Loucy (cell line): ENCODE data around the gene PID1.

ENCODE experiments used
- EZH2phosphoT487 ChIP-seq: fragments of 200-600 bp; IDR thresholded peaks from 2 replicates; pipeline ENCODE4 v1.6.1; 2018; ENCODE audit warnings: antibody characterized with exemption, mild to moderate bottlenecking, moderate library complexity, borderline replicate concordance
- TF ChIP-seq, protein P1 (sequence below): fragments of 200-600 bp; sonication (generic); conservative IDR thresholded peaks from 2 replicates; pipeline ENCODE4 v1.5.1; 2014; ENCODE audit warnings: mild to moderate bottlenecking, antibody characterized with exemption, low read length

DNA sequence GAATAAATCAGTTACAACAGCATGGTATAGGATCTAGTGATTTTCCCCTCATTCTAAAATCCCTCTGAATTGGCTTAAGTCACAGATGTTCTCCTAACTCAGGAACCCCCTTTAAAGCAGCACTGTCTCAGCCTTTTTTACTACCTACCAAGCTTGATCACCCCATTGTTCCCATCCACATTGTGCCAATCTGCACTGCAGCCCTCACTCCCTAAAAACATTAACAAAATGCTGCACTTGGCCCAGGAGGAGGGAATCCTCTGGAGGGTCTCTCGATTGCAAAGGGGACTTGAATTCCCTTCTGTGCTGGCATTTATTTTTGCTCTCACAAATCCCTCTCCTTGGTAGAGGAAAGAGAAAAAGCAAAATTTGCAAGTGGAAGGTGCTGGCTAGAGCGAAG is 223.0 kb downstream of the PID1 start:
- TF ChIP-seq, protein P1, sequence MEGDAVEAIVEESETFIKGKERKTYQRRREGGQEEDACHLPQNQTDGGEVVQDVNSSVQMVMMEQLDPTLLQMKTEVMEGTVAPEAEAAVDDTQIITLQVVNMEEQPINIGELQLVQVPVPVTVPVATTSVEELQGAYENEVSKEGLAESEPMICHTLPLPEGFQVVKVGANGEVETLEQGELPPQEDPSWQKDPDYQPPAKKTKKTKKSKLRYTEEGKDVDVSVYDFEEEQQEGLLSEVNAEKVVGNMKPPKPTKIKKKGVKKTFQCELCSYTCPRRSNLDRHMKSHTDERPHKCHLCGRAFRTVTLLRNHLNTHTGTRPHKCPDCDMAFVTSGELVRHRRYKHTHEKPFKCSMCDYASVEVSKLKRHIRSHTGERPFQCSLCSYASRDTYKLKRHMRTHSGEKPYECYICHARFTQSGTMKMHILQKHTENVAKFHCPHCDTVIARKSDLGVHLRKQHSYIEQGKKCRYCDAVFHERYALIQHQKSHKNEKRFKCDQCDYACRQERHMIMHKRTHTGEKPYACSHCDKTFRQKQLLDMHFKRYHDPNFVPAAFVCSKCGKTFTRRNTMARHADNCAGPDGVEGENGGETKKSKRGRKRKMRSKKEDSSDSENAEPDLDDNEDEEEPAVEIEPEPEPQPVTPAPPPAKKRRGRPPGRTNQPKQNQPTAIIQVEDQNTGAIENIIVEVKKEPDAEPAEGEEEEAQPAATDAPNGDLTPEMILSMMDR: no peak
- no peak for TF ChIP-seq EZH2phosphoT487
